Umbilical cord (tissue), 2 donors: Measurements from ENCODE around the gene ELOVL6. TPM values are rescaled to one million over a fixed set of nuclear protein-coding genes. Genes with fewer than 3 reads are reported as not detected.
A peak's percentile ranks its signal among the peaks of the same experiment; 100 is the strongest.
"Not testable (repeated sequence)": the region's sequence is repeated elsewhere in the genome, so short reads cannot be mapped to it uniquely, and the experiment has no call there.

Experiments used
- DNase-seq: peaks from one replicate; pipeline ENCODE4 v3.0.0-alpha.2; 2015; ENCODE audit warnings: low spot score
- total RNA-seq: library from RNA; depleted of rRNA; stranded (reverse); fragments of >200 nt; gene quantifications from one replicate; pipeline ENCODE4 v1.2.3, GENCODE V29; 2014; ENCODE audit warnings: low replicate concordance; ENCODE audit not compliant: insufficient read depth

Gene ELOVL6
- total RNA-seq, 1 donor from 2014 or later: 7.9 TPM

DNA sequence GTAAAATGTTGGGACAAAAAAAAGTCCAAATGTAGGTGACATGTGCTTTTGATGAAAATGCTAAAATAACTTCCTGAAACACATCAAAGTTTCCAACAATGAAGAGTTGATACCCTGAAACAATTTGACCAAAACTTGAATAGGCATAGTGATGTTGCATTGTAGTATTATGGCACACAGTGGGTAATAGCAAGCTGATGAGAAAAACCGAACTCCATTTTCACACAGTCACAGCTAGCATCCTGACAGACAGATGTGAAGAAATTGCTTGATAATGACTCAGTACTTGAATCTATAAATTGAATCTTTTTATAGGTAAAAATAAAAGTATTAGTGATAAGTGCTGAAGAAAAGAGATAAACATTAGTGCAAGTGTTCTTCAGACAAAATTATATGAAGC, 122.5 kb downstream of the ELOVL6 start:
- DNase-seq: no peak

DNA sequence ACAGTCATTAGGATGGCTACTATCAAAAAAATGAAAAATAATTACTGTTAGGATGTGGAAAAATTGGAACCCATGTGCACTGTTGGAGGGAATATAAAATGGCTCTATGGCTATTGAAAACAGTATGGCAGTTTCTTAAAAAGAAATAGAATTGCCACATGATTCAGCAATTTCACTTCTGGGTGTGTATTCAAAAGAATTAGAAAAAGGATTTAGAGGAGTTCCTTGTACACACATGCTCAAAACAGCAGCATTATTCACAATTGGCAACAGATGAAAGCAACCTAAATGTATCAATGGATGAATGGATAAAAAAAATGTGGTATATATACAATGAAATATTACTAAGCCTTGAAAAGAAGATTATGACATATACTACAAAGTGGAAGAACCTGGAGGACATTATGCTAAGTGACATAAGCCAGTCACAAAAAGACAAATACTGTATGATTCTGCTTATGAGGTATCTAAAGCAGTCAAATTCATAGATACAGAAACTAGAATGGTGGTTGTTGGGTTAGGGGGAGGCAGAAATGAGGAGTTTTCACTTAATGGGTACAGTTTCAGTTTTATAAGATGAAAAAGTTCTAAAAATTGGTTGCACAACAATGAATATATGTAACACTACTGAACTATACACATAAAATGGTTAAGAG, 123.2 kb downstream of the ELOVL6 start:
- no peak for DNase-seq

DNA sequence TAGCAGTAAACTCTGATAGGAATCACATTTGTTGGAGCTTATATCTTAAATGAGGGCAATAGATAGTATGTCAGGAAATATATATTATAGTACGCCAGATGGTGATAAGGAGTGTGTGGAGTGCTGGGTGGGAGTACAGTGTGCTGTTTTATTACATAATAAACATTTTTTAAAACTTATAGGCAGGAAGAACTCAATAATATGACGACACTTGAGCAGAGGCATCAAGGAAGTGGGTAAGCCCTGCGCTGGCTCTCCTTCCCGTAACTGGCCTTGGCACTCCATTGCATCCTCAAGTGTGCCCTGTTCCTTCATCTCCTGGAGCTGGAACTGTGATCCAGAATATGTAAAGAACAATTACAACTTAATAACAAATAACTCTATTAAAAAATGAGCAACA, 123.8 kb downstream of the ELOVL6 start:
- no peak for DNase-seq

DNA sequence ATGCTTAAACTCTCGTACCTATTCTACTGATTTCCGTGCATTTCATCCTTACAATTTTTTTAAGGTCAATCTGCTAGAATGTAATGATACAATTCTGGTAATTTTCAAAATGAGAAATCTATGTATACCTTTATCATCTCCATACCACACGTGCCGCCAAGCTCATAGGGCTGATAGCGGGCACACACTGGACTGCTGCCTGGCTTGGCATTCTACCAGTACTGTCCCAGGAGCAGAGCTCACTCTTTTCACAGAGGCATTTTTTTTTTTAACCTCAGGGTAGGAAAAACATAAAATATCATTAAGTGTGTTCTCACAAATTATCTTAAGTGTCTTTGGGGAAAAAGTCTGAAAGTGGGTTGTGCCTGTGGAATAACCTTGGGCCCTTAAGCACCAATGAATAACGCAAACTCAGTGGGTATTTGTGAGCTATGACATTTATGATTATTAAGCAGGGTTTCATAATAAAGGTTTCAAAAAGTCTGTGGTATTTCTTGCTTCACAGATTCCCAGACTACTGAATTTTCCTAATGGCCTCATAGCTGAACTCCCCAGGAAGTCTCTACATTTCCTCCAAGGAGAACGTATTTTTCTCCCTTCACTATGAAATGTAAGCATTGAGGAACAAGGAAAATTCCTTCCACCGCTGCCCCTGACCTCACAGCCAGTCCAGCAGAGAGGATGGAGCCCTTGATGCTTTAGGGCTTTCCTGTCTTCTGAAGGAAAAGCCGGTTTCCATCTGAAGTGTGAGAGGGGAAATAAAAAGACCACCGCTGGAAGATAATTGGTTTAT, 125.2 kb downstream of the ELOVL6 start:
- DNase-seq: no peak

DNA sequence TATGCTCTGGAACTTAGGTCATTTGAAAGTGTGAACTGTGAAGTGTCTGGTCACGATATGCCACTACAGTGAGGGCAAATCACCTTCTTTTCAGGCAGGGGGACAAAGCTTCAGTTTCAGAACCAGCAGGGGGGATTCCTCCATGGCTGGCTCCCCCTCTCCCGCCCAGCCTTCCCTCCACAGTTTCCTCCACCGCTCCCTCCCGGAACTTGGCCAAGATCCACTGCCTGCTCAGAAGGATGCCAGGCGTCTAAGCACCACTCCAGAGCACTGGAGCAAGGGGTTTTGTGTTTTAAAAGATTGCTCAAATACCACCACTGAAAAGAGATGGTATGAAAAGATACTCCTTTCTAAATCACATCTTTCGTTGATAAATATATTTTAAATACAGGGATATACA, 126.9 kb downstream of the ELOVL6 start:
- peak; percentile 44 for DNase-seq

DNA sequence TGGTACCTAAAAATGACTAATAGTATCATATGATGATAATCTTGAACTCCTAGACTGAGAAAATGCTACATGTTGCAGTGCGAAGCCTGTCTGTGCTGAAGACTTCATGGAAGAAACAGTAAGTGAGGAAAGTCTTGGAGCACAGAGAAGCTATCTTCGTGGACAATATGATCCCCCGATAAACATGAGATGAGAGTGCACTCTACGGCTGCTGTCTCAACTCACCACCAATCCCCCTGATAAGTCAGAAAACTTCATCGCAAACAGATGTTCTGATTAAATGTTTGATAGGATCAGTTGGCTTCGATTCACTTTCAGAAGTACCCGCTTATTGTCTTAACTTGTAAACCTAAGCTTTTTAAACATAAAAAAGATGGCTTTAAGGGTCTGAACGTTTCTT, 130.2 kb downstream of the ELOVL6 start:
- DNase-seq: peak; percentile 90

DNA sequence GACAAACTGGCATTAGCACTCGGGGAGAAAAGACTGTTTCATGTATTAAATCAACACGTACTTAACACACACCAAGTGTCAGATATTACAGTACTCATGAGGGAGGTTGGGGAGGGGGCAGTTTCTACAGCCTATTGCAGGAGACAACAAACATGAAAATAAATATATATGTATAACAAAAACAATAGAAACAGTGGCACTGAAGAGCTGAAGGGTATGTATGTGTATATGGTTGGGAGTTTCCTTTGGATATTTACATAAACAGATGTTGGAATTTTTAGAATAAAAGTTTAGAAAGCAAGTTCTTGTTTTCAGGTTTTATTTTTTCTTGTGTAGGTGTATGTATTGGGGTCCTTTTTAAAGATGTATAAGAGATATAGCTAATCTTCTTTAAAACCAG, 133.5 kb downstream of the ELOVL6 start:
- DNase-seq: no peak

DNA sequence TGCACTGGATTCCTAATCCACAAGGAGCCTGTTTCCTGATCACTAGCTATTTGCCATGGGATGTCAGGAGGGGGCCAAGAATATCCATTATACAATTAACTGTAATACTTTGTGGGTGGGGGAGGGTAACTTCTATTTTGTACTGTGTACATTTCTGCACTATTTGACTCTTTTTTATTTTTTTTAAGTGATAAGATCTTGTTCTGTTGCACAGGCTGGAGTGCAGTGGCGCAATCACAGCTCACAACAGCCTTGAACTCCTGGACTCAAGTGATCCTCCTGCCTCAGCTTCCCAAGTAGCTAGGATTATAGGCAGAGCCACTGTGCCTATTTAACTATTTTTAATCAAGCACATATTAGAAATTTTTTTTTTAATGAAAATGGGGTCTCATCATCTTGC, 134.1 kb downstream of the ELOVL6 start:
- no peak for DNase-seq

DNA sequence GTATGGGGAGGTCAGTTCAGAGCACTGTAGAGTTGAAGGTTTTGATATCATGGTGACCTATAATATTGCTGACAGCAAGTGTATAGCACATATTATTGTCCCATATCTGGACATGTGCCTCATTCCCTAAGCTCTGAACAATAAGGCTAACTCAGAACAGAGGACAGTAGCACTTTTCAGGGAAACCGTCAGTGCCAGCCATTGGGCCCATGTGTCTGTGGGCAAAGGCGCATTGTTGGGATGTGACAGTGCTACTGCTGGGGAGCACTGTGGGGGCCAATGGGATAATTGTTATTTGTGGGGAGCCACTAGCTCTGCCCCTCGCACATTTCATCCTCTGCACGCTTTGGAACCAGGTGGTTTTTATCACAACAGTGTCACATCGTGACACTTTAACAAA, 136.2 kb downstream of the ELOVL6 start:
- no peak for DNase-seq

DNA sequence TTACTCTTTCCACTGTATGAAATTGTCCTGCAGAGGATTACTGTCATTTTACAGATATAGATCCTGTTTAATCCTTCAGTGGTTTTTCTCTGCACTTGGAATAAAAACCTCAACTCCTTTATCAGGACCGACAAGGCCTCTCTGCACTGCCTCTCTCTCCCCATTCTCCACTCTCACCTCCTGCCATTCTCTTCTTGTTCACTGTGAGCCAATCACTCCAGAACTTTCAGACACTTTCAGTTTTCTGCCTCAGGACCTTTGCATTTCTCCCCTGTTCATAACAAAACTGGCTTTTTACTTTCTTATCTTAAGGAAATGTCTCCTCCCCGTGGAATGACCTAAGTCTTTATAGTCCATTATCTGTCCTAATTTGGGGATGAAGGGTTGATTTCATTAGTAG, 137.3 kb downstream of the ELOVL6 start:
- no peak for DNase-seq

DNA sequence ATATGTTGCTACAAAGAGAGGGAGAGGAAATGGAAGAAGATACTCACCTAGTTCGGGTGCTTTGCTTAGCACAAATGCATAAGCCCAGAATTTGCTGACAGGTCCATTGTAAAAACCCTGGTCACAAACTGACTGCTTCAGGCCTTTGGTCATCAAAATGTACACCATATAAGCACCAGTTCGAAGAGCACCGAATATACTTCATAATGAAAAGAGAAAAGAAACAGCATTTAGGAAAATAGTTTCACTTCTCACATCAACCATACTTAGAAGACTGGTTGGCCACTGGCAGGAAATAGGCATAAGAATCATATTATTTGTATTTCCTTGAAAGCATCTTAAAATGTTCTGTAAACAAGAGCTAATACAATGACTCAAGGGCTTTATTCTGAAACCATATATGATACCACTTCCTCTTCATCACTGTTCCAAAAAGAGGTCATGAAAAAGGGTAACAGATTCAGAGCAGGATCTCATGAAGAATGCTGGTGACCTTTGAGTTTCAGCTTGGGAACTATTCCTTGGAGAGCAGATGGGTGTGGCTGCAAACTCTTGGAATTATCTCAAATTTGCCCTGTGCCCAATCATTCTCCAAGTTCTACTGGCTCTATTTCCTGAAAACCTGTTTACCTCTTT, 138.7 kb downstream of the ELOVL6 start:
- no peak for DNase-seq

DNA sequence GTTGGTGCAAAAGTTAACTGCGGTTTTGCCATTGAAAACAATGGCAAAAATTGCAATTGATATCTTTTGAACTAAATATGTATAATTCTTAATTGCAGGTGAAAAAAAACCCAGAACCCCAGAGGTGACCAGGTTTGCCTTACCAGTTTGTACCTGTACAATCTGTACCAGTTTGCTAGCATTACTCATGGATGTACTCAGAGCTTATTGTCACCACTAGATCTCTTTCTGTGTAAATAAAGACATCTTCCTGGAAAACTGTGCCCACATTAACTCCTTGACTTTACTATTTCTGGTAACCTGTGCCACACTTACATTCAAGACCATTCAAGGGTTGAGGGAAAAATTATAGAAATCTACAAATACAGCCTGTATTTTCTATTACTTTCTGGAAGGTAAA, 139.7 kb downstream of the ELOVL6 start:
- no peak for DNase-seq

DNA sequence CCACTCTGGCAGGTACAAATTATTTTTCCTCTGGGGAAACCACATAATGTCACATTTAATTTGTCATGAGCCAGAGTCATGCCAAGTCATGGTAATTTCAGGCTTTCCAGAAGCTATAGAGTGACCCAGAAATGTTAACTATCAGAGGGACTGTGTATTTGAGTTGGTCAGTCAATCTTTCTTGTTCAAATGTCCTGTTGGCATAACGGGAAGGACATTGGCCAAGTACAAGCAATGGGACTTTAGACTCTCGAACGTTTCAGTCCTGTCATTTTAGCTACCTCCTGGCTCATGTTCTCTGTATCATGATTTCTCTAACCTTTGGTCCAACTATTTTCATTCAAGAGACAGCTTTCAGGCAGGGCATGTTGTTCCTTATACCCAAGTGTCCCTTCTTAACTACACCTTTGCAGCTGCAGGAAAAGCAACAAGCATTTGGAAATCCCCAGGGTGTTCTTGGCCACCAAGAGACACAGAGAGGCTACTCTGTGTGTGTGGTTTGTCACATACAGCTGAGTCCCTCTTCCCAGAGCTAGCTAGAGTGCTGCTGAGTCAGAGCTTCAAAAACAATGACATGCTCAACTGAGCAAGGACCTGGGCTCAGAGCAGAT, 143.2 kb downstream of the ELOVL6 start:
- DNase-seq: no peak

DNA sequence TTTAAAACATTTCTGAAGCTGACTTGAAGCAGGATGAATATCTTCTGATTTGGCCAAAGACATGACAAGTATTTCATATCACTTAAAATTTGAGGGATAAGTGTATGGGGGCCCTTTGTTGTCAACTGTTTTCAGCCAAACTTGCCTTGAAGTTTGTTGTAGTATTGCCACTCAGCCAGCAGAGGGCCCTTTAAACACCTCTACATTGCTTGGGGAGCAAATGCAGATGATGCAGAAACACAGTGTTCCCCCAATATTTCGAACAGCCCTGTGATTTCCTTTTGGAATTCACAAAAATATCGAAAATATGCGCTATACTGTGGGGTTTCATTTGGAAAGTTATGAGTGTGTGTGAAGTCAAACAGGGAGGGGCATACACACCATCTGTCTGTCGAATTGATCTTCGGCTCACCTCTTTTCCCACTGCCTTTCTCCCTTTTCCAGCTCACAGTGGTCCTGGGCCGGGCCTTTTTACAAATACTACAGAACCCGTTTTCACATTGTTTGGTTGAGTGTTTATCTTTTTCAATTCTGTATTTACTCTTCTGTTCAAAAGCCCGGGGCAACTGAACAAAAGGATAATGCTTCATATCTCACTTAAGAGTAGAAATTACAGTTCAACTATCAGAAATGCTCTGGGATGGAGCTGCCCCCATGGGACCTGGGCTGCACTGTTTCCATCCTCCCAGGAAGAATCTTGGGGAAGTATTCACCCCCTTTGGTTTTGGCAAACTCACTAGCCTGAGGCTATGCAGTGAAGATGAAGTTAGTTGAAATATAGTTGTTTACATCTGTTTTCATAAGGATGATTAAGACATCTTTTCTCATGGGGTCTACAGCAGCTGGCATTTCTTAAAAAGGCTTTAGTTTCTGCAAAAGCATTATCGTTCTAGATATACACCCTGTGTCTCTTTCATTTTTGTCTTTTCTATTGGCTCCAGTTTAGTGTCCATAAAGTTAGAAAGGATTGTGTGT, 148.2 kb downstream of the ELOVL6 start:
- peak; percentile 47 for DNase-seq

DNA sequence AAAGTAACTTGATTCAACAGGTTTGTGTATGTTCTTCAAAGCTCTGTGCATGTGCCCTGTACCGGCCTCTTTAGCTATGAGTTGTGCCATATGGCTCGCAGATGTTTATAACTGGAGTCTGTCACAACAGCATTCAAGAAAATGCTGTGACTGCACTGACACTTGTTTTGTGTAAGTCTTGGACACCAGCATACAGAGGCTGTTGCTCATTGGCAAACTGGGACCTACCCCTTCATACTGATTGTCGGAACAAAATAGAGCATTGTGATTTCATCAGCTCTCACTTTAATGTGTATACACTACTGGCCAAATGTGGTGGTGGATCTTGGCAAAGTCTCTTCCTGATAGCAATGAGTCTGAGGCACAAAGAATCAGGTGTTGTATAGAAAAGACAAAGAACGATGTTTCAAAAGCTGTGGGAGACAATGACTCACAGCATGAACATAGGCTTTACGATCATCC, 151.8 kb downstream of the ELOVL6 start:
- DNase-seq: no peak

DNA sequence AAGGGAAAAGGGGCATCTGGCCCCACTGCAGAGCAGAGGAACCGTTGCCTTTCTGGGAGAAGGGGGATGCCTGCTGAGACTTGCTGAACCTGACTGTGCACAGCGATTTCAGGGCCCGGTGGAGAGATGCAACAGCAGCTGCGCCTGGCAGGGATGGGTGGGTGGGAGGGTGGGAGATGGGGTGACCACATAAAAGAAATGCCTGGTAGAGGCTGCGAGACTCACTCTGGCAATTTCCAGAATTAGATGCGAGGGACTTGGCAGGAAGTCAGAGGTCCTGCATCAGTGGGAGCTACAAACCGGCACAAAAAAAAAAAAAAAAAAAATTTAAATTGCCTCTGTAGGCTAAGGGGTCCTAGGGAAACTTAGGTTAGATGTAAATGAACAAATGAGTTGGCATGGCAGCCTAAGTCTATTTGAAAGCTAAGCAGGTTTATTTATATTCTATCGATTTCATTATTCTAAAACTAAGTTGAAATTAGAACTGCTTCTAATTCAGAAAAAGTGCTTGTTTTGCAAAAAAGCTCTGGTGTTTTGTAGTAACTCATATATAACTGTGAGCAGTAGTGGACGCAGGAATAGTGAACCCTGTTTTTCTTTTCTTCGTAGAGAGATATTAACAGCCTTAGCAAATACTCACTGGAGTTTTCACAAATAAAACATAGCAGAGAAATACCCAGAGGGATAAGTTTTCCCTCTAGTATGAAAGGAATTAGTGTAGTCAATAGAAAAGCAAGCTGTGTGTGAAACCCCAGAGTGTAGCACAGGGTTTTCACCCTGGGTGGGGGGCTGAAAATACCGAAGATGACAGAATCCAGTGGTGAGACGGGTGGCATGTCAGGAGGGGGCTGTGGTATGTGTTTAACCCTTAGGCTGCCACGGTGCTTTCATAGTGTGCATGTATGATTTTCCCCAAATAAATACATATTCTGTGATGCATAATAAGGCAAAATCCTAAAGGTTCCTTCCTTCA, 155.6 kb downstream of the ELOVL6 start:
- DNase-seq: peak; percentile 38

DNA sequence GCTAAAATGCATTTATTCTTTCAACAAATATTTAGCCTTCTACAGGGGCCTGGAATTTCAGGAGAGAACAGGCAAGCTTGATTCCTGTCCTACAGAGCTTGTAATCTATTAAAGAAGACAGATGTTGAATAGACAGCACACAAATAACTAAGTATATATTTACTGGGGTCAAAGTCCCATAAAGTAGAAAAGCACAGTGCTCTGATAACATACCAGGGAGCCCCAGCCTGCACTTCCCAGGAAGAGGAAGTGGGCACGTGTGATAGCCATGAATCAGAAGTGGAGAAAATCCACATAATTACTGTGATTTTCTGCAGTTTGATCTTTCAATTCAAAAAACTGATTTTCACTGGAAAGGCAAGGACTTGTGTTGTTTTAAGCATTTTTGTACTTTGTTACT, 156.7 kb downstream of the ELOVL6 start:
- DNase-seq: no peak

DNA sequence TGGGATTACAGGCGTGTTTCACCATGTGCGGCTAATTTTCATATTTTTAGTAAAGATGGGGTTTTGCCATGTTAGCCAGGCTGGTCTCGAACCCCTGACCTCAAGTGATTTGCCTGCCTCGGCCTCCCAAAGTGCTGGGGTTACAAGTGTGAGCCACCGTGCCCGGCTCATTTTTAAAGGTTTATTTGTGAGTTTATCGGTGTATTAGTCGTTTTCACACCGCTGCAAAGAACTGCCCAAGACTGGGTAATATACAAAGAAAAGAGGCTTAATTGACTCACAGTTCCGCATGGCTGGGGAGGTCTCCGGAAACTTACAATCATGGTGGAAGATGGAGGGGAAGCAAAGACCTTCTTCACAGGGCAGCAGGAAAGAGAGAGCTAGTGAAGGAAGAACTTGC, 159.3 kb downstream of the ELOVL6 start:
- not testable (repeated sequence) for DNase-seq

DNA sequence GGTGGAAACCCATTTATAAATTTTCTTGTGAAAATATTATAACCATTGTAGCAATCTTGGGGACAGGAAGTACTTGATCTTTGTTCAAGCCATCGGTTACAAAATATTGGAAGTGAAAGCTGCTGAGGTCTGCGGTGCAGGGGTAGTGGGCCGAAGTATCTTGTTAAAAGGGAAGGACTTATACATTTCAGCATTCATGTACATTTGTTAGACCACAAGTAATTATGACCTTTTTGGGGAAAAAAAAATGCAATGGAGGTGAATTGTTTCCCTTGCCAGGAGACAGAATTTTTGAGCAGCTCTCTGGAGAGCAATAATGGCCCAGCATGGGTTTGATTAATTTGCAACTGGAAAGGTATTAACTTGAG, 164.4 kb downstream of the ELOVL6 start:
- DNase-seq: no peak
